Retinal pigment epithelial cell (primary cell): Measurements from ENCODE around the gene NCS1.

ENCODE experiments used
- DNase-seq: peaks from one replicate; pipeline ENCODE4 v3.0.0-alpha.2; 2010; ENCODE audit warnings: low read depth
- H3K4me3 ChIP-seq: 2 replicates; pipeline ENCODE4 v1.5.1; 2011; ENCODE audit warnings: mild to moderate bottlenecking, low read length, control low read depth, moderate library complexity
- TF ChIP-seq, protein P1 (sequence below): conservative IDR thresholded peaks from 2 replicates; pipeline ENCODE4 v1.5.1; 2011; ENCODE audit warnings: low read depth, low read length, control low read depth, inconsistent platforms

Gene NCS1

DNA sequence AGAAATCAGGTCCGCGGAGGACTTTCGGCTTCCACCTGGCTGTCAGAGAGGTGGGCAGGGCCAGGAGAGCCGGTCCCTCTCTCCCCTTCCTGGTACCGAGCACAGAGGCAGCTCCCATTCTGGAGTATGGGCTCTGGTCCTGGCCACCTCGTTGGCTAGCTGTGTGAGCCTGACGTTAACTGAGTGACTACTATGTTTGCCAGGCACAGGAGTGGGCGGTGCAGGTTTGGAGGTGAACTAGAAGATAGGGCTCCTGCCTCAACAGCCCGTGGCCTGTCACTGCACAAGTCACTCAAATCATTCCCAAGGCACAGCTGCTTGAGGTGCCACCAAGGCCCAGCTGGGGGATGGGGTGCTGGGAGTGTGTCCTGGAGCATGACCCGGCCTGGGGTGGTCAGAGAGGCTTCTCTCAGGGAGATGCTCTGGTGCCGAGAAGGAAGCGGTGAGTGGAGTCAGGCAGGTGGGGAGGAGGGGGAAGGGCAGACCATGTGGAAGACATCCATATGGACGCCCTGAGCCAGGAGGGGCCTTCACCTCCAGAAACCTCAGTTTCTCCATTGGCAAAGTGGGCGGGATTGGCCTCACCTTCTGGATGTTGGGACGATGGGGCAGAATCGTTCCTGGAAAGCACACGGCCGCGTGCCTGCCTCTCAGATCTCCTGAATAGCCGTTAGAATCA is 39.5 kb downstream of the NCS1 start:
- TF ChIP-seq, protein P1, sequence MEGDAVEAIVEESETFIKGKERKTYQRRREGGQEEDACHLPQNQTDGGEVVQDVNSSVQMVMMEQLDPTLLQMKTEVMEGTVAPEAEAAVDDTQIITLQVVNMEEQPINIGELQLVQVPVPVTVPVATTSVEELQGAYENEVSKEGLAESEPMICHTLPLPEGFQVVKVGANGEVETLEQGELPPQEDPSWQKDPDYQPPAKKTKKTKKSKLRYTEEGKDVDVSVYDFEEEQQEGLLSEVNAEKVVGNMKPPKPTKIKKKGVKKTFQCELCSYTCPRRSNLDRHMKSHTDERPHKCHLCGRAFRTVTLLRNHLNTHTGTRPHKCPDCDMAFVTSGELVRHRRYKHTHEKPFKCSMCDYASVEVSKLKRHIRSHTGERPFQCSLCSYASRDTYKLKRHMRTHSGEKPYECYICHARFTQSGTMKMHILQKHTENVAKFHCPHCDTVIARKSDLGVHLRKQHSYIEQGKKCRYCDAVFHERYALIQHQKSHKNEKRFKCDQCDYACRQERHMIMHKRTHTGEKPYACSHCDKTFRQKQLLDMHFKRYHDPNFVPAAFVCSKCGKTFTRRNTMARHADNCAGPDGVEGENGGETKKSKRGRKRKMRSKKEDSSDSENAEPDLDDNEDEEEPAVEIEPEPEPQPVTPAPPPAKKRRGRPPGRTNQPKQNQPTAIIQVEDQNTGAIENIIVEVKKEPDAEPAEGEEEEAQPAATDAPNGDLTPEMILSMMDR, result no peak
- no peak overlapping the region for H3K4me3 ChIP-seq
- DNase-seq, result no peak

DNA sequence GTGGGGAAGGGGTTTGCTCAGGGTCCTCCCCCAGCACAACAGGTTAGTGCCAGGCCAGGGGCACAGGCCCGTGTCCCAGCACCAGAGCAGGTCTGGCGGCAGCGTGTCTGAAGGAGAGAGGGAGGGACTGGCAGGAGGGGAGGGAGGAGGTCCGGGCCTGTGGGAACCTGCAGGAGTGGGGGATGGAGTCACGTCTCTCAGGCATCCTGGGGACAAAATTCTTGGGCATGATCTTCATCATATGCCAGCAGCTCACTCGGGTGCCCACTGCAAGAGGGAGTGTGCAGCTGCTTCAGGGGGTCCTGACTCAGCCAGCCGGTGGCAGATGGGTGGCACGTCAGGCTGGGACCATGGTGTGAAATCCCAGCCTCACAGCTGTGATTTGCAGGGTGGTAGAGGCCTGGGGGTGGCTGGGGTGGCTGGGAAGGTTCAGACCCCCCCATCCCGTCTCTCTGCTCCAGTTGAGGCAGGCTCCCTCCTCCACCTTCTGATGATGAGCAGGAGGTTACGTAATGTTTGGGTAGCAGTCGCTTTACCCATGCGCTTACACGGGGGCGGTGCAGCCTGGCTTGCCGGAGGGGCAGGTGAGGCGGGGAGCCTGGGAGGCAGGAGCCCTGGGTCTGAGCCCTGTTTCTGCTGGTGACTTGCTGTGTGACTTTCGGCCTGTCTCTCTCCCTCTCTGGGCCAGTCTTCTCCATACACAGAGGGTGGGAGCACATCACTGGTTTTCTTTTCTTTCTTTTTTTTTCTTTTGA is 40.5 kb downstream of the NCS1 start:
- H3K4me3 ChIP-seq, result no peak overlapping the region
- TF ChIP-seq, protein P1, result no peak
- no peak for DNase-seq

DNA sequence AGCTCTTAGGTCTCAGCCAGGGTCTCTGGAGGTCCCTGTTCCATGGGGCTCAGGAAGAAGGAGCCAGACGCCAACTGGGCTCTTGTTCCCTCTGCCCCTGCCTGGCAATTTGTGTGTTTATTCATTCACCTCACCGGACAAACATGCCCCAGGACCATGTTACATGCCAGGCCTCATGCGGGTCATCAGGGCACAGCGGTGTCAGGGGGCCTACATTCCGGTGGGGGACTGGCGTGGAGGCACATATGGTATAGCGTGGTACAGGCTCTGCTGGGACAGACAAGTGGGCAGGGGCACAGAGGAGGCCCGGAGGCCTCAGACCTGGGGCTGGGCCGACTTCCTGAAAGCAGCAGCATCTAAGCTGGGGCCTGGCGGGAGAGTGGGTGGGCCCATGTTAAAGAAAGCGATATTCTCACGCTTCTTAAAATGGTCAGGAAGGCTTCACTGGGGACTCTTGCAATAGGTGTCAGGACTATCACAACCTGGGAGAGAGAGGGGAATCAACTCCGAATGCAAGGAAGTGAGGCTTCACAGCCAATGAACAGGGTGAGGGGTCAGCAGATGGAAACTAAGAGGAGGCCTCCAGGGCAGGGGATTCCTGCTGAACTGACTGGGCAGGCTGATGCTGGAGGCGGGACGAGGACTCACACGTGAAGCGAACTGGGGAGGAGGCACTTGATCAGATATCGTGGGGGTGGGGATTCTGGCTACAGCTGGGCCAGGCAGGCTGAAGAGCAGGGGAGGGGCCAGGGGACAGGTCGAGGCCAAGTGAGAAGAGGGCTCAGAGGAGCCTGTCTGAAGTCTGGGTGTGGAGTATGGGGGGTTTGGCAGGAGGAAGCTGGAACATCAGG is 41.9 kb downstream of the NCS1 start:
- DNase-seq, result no peak
- H3K4me3 ChIP-seq, result no peak overlapping the region
- TF ChIP-seq, protein P1, result no peak

DNA sequence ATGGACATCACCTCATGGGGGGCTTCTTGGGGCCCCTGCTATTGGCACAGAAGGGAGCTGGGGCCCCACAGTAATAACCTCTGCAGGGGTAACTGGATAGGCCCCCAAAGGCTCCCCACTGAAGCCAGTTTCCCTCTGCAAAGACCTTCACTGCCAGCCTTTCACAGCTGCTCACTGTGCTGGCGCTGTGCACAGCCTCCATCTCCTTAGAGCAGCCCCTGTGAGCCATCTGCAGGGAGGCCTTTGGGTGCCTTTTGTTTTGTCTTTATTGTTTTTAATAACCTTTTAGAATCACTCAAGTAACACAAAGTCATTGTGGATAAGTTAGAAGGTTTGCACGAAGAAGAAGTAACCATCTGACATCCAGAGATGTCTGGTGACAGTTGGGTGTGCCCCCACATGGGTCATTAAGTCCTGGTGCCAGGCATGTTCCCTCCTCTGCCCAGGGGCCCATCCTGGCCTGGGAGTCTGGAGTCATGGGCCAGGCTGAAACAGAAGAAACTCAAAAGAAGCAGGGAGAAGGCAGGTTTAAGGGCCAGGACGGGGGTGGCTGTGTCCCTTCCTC is 42.7 kb downstream of the NCS1 start:
- no peak overlapping the region for H3K4me3 ChIP-seq
- TF ChIP-seq, protein P1, result no peak
- DNase-seq, result no peak

DNA sequence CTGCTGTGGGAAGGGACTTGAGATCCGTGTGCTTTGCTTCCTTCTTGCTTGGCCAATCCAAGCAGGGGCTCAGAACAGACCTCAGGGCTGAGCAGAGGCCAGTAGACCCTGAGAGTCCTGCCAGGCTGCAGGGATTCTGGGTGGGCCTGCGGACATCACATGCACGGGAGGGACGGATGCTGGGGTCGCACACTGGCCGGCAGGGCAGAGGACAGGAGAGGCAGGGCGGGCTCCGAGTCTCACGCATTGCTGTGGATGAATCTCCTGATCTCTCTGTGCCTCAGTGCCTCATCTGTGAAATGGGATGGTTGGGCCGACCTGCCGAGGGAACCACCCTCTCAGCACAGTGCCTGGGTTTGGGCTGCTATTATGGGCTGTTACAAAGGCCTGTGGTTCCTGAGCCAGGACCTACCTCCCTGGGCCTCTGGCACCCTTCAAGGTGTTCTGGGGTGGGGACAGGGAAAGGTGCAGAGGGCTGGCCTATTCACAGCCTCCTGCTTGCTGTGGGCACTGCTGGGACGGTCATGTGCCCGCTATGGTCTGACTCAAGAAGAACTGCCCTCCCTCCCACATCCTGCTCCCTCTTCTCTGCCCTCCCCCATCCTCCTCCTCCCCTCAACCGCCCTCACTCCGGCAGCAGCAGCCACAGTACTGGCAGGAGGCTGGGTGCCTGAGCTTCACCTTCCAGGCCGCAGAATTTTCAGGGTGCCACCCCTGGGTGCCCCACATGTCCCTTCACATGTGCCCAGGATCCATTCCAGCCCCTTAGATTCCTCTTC is 43.3 kb downstream of the NCS1 start:
- TF ChIP-seq, protein P1, result no peak
- peak; percentile 62 for DNase-seq
- H3K4me3 ChIP-seq, result no peak overlapping the region

DNA sequence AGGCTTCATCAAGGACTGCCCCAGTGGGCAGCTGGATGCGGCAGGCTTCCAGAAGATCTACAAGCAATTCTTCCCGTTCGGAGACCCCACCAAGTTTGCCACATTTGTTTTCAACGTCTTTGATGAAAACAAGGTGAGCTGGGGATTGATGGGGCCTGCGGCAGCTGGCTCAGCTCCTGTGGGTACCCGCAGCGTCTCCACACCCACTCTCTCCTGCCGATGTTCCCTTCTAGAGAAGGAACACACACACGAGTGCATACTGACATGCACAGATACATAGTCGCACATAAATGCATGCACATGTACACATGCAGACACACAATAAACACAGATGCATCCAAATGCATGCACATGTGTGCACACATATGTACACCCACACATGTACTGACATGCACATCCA is 45.6 kb downstream of the NCS1 start:
- H3K4me3 ChIP-seq, result no peak overlapping the region
- TF ChIP-seq, protein P1, result no peak
- no peak for DNase-seq
